Upper lobe of left lung (tissue), 6 donors: Measurements from ENCODE around the gene HOXA10. TPM values are rescaled to one million over a fixed set of nuclear protein-coding genes. Genes with fewer than 3 reads are reported as not detected.

ENCODE experiments used
- ATAC-seq, 2 donors: fragments of 200-7000 bp; cut with Tn5 transposase; one replicate each; pipeline ENCODE4 v1.9.1; 2022; ENCODE audit warnings: mild to moderate bottlenecking in 2 of 2, moderate library complexity in 2 of 2; ENCODE audit not compliant: low FRiP score in 2 of 2
- DNase-seq, 2 donors: peaks; one replicate each; pipeline ENCODE4 v3.0.0-alpha.2; 2019 to 2020
- H3K27ac ChIP-seq, 4 donors: fragments of 200-600 bp; sonication (generic); one replicate each; pipeline ENCODE4 v1.5.1; 2016 to 2019
- H3K27me3 ChIP-seq, 4 donors: fragments of 200-600 bp; sonication (generic); one replicate each; pipeline ENCODE4 v1.5.1; 2017 to 2019
- H3K36me3 ChIP-seq, 4 donors: fragments of 200-600 bp; sonication (generic); one replicate each; pipeline ENCODE4 v1.5.1; 2016 to 2019
- H3K4me1 ChIP-seq, 4 donors: fragments of 200-600 bp; sonication (generic); one replicate each; pipeline ENCODE4 v1.5.1; 2018 to 2019
- H3K4me3 ChIP-seq, 4 donors: fragments of 200-600 bp; sonication (generic); one replicate each; pipeline ENCODE4 v1.5.1; 2017 to 2019; ENCODE audit warnings: mild to moderate bottlenecking in 2 of 4, moderate library complexity in 1 of 4
- H3K9me3 ChIP-seq, 4 donors: fragments of 200-600 bp; sonication (generic); one replicate each; pipeline ENCODE4 v1.5.1; 2018 to 2019
- CTCF ChIP-seq, 6 experiments: fragments of 450-650 bp in 4 of 6; fragments of 200-600 bp in 2 of 6; sonication (generic) in 2 of 6; IDR thresholded peaks; one replicate each; pipeline ENCODE4 v1.5.1; 2016 to 2019; ENCODE audit warnings: antibody characterized with exemption in 6 of 6
- EP300 ChIP-seq, 4 donors: sonication (generic); formaldehyde crosslinking; IDR thresholded peaks; one replicate each; pipeline ENCODE4 v1.5.1; 2017; ENCODE audit warnings: antibody characterized with exemption in 4 of 4, control low read depth in 2 of 4
- POLR2A ChIP-seq, 4 donors: fragments of 450-650 bp; IDR thresholded peaks; one replicate each; pipeline ENCODE4 v1.5.1; 2016 to 2017; ENCODE audit warnings: antibody characterized with exemption in 4 of 4, mild to moderate bottlenecking in 2 of 4
- POLR2AphosphoS5 ChIP-seq, 2 donors: sonication (generic); formaldehyde crosslinking; IDR thresholded peaks; one replicate each; pipeline ENCODE4 v1.5.1; 2017; ENCODE audit warnings: antibody characterized with exemption in 2 of 2
- WGBS, 2 donors: methylation state at CpG; one replicate each; pipeline ENCODE4 v1.1.5; 2017 to 2018; 5-methylcytosine and 5-hydroxymethylcytosine counted together
- total RNA-seq, 6 donors: library from RNA; depleted of rRNA in 4 of 6; stranded (reverse); fragments of >200 nt in 4 of 6; gene quantifications; one replicate each; pipeline versions ENCODE4 v1.1.0 to v1.2.1, GENCODE V29; 2016 to 2021
- donor health status: DM: no; HTN: no; CAD: no; lungs with moderate emphysema.
- donor health status: DM: no; HTN: yes; CAD: no; lungs with severe emphysema.

Gene HOXA10
- total RNA-seq, 6 donors from 2014 or later, result 0.15 to 0.24 TPM; not detected in 4

GRCh38 chr7:27161721-27162560 lies 12.2 kb downstream of the HOXA10 start:
- Histone ChIP-seq H3K9me3 (peaks cover 0 to 5% (median 0%) of the 10 kb centered on the region in 4 donors), H3K4me1 (peaks cover 7 to 59% (median 44%) of the 10 kb centered on the region in 4 donors), H3K4me3 (peak overlapping the region in 2 of 4 donors; percentile 47 to 73), H3K27ac (no peak overlapping the region), H3K27me3 (peaks cover 2 to 66% (median 35%) of the 10 kb centered on the region in 4 donors), H3K36me3 (no peaks in the 10 kb centered on the region)
- WGBS, 2 donors, result 41 to 43% methylated on average over 17 to 30 of the region's 30 CpGs
- DNase-seq (peak in 1 of 2 donors; percentile 54), ATAC-seq (no peak)
- no peak for TF ChIP-seq CTCF (IDR thresholded peaks at IDR 0.05)
- TF ChIP-seq POLR2AphosphoS5 (IDR thresholded peaks at IDR 0.05), result no peak
- TF ChIP-seq EP300 (IDR thresholded peaks at IDR 0.05), result no peak
- TF ChIP-seq POLR2A (IDR thresholded peaks at IDR 0.05), result no peak

- H3K4me1 ChIP-seq, result peaks cover 13 to 59% (median 44%) of the 10 kb centered on the region in 4 donors
- peak overlapping the region in 3 of 4 donors; percentile 44 to 73 (median 47) for H3K4me3 ChIP-seq
- DNase-seq (peak in 1 of 2 donors; percentile 65), ATAC-seq (peak in 1 of 2 donors; percentile 48)
- TF ChIP-seq EP300 (IDR thresholded peaks at IDR 0.05) (no peak), POLR2AphosphoS5 (IDR thresholded peaks at IDR 0.05) (no peak), CTCF (IDR thresholded peaks at IDR 0.05) (no peak), POLR2A (IDR thresholded peaks at IDR 0.05) (no peak)
- peaks cover 0 to 4% (median 0%) of the 10 kb centered on the region in 4 donors for H3K9me3 ChIP-seq
- 8 to 11% methylated on average over 24 to 27 of the region's 27 CpGs for WGBS, 2 donors
- H3K27ac ChIP-seq, result peak overlapping the region in 1 of 4 donors; percentile 68
- H3K27me3 ChIP-seq, result peaks cover 2 to 65% (median 33%) of the 10 kb centered on the region in 4 donors
- H3K36me3 ChIP-seq, result no peaks in the 10 kb centered on the region
Measured at GRCh38 chr7:27161214-27161720, 12.9 kb downstream of the HOXA10 start.

GRCh38 chr7:27160546-27161213 lies 13.4 kb downstream of the HOXA10 start:
- 5 to 14% methylated on average over 11 to 34 of the region's 54 CpGs for WGBS, 2 donors
- H3K9me3 ChIP-seq, result no peaks in the 10 kb centered on the region
- peaks cover 18 to 59% (median 44%) of the 10 kb centered on the region in 4 donors for H3K4me1 ChIP-seq
- peak overlapping the region in 1 of 4 donors; percentile 68 for H3K27ac ChIP-seq
- ATAC-seq, result peak; percentile 88 to 93
- TF ChIP-seq CTCF (IDR thresholded peaks at IDR 0.05) (peak; percentile 98 to 99 (median 99)), EP300 (IDR thresholded peaks at IDR 0.05) (no peak), POLR2A (IDR thresholded peaks at IDR 0.05) (no peak), POLR2AphosphoS5 (IDR thresholded peaks at IDR 0.05) (no peak)
- DNase-seq, result peak; percentile 89 to 95
- peak overlapping the region; percentile 39 to 73 (median 46) for H3K4me3 ChIP-seq
- peaks cover 2 to 65% (median 30%) of the 10 kb centered on the region in 4 donors for H3K27me3 ChIP-seq
- no peaks in the 10 kb centered on the region for H3K36me3 ChIP-seq

GRCh38 chr7:27160145-27160545 lies 14.0 kb downstream of the HOXA10 start:
- 50 to 69% methylated on average over 17 to 23 of the region's 23 CpGs for WGBS, 2 donors
- Histone ChIP-seq H3K9me3 (no peaks in the 10 kb centered on the region), H3K4me1 (peaks cover 23 to 59% (median 44%) of the 10 kb centered on the region in 4 donors), H3K4me3 (peak overlapping the region in 3 of 4 donors; percentile 44 to 73 (median 47)), H3K27me3 (peaks cover 2 to 65% (median 30%) of the 10 kb centered on the region in 4 donors), H3K36me3 (no peaks in the 10 kb centered on the region), H3K27ac (no peak overlapping the region)
- ATAC-seq (no peak), DNase-seq (peak; percentile 14 to 72)
- no peak for TF ChIP-seq POLR2A (IDR thresholded peaks at IDR 0.05)
- no peak for TF ChIP-seq CTCF (IDR thresholded peaks at IDR 0.05)
- TF ChIP-seq EP300 (IDR thresholded peaks at IDR 0.05), result no peak
- no peak for TF ChIP-seq POLR2AphosphoS5 (IDR thresholded peaks at IDR 0.05)
